ENCODE measurements around the gene KIF22.

DNA sequence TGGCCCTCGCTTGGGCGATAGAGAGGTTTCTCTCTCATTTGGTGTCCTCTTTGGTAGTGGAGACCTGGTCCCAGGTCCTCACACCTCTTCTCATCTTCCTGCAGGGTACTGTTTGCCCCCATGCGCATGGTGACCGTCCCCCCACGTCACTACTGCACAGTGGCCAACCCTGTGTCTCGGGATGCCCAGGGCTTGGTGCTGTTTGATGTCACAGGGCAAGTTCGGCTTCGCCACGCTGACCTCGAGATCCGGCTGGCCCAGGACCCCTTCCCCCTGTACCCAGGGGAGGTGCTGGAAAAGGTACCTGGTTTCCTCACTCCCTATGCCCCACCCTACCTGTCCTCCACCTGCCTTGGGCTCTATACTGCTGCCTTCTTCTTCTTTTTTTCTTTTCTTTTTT, 40.2 kb downstream of the KIF22 start:
- TF ChIP-seq, protein P1, sequence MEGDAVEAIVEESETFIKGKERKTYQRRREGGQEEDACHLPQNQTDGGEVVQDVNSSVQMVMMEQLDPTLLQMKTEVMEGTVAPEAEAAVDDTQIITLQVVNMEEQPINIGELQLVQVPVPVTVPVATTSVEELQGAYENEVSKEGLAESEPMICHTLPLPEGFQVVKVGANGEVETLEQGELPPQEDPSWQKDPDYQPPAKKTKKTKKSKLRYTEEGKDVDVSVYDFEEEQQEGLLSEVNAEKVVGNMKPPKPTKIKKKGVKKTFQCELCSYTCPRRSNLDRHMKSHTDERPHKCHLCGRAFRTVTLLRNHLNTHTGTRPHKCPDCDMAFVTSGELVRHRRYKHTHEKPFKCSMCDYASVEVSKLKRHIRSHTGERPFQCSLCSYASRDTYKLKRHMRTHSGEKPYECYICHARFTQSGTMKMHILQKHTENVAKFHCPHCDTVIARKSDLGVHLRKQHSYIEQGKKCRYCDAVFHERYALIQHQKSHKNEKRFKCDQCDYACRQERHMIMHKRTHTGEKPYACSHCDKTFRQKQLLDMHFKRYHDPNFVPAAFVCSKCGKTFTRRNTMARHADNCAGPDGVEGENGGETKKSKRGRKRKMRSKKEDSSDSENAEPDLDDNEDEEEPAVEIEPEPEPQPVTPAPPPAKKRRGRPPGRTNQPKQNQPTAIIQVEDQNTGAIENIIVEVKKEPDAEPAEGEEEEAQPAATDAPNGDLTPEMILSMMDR (IDR thresholded peaks at IDR 0.05) = no peak
- TF ChIP-seq POLR2A (IDR thresholded peaks at IDR 0.05) = no peak
